Brain pericyte (primary cell): ENCODE measurements around the gene CBX5.
"Not testable (repeated sequence)": the region's sequence is repeated elsewhere in the genome, so short reads cannot be mapped to it uniquely, and the experiment has no call there.

Source experiments
- DNase-seq: peaks from one replicate; pipeline ENCODE4 v3.0.0-alpha.2; 2012; ENCODE audit warnings: low read depth, low spot score

The CBX5 gene

GRCh38 chr12:54265364-54265812 lies 14.5 kb downstream of the CBX5 start:
- DNase-seq: no peak

DNA sequence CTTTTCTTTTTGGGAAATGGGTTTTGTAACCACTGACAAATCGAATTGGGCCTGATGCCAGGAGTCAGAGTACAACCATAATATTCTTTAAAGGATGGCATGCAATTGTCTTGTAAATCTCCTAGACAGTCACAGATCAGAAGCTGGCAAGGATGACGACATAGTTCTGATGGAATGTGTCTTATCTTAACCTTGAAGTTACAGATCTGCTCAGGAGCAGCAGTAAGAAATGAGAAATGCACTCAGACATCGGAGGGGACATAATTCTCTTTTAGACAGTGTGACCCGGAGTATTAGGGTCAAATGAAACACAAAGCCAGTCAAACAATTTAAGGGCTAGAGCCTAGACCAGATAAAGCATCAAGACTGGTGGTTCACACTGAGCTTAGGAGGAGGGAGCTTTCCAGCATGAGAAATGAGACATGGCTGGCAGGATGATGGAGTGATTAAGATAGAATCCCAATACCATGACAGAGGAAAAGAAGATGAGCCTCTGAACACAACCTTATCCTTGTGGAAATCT lies 17.5 kb downstream of the CBX5 start:
- DNase-seq: no peak

- DNase-seq: no peak
Observed at GRCh38 chr12:54261815-54262402, 18.0 kb downstream of the CBX5 start.

DNA sequence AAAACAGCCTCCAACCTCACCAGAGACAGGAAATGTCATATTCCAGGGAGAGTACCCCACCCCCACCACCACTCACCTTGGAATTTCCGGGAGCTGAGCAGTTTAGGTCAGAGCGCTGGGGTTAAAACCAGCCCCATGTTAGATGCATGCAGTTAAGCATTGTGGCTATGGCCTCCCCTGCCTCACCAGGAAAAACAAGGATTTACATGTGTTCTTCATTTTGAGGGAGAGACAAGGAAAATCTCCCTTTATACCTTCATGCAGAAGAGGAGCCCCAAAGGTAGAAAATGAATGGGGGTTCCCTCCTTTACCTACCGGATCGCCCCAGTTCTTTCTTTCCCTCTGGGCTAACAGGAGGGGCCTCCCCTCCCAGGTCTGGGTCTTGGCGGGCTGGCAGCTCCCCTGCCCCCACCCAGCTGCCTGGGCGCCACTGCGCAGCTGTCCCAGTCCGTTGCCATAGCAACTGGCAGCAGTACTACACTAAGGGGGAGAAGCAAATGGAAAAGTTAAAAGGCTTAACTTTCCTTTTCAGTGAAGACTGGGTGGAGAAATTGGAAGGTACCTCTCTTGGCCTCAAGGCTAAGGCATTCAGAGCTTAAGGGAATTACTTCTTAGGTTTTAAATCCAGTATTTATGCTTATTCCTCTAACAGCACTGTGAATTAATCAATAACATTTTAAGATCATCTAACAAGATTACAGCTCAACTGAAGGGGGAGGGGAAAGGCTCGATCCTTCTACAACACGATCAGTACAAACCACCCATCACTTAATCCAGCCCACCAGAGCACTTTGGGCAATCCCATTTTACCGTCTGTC lies 20.5 kb downstream of the CBX5 start:
- DNase-seq: peak; percentile 62

- peak; percentile 12 for DNase-seq
Observed at GRCh38 chr12:54258201-54258681, 21.7 kb downstream of the CBX5 start.

GRCh38 chr12:54257332-54257731 lies 22.6 kb downstream of the CBX5 start:
- no peak for DNase-seq

- no peak for DNase-seq
Observed at GRCh38 chr12:54253240-54253639, 26.7 kb downstream of the CBX5 start.

DNA sequence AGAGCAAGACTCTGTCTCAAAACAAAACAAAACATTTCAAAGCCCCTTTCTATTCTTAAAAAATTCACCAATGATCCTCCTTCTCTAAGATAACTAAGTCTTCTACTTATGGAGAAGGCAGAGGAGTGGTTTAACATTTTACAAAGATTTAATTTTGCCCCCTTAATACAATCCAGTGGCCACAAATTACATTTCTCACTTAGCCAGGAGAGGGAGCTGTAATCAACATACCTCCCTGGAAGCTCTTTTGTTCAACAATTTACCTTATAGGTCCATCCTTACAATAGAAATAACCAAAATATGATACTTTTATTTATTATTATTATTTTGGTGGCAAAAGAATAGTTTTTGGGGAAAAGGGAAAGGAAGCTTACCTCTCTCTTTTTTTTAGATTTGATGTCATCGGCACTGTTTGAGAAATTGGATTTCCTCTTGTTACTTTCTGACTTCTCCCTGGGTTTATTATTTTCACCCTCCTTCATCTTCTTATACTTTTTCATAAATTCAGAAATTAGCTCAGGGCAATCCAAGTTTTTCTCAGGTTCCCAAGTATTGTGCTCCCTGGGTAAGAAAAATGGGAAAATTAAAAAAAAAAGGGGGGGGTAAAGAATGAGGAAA lies 28.1 kb downstream of the CBX5 start:
- no peak for DNase-seq

DNA sequence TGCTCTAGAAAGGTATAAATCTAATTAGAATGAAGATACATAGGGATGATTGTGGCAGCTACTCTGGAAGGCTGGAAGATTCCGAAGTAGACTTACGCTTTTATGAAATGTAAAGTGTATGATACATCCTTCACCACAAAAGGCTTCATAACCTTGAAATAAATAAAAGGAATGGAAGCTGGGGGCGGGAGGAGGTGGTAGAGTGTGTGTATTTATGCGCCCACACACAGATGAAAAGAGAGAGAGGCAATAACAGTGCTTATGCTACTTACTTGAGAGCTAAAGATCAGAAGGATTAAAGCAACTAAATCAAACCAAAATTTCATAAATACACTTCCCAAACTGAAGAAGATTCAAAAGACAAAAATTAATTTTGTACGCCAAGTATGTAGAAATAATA lies 30.4 kb downstream of the CBX5 start:
- DNase-seq: no peak

- no peak for DNase-seq
Observed at GRCh38 chr12:54246011-54246641, 33.8 kb downstream of the CBX5 start.

- no peak for DNase-seq
Observed at GRCh38 chr12:54240971-54241588, 38.8 kb downstream of the CBX5 start.

DNA sequence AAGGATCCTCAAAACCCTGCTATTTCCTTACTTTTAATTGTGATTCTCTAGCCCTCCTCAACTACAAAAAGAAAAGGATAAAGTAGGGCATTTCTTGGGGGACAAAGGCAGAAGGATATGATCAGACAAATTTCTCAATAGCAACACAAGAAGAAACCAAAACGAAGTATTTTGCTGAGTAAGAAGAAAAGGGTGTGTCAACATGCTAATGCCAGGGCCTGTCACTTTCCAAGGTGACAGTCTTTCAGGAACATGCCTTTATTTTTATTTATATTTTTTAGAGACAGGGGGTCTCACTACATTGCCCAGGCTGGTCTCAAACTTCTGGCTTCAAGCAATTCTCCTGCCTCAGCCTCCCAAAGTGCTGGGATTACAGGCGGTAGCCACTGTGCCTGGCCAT lies 39.8 kb downstream of the CBX5 start:
- DNase-seq: no peak

- no peak for DNase-seq
Observed at GRCh38 chr12:54239620-54240019, 40.3 kb downstream of the CBX5 start.

GRCh38 chr12:54238531-54238930 lies 41.4 kb downstream of the CBX5 start:
- DNase-seq: no peak

- DNase-seq: no peak
Observed at GRCh38 chr12:54232790-54233189, 47.1 kb downstream of the CBX5 start.

GRCh38 chr12:54231269-54231668 lies 48.7 kb downstream of the CBX5 start:
- not testable (repeated sequence) for DNase-seq

- no peak for DNase-seq
Observed at GRCh38 chr12:54230555-54230954, 49.4 kb downstream of the CBX5 start.

DNA sequence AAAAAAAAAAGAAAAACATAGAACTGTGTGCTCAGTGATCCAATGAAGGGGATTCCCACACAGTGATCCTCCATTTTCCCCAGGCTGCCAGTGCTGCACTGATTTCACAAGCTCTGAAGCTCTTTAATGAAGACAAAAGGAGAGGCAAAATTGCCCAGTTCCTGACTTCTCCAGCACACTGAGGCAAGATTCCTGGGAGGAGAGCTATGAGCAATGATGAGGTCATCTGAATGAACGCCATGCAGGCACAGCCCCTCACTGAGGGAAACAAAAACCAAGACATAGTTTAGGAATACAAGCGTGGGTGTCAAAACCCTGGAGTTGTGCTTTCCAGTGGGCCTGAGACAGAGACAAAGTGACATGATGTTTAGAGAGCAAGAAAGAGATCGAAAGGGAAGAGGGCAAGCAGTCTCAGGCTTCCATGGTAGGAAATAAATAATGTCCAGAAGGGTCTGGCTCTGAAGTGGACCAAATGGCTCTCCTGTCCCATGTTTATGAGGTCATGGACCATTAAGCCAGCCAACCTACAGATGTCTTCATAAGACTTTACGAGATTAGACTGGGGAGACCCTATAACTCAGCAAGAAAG lies 50.2 kb downstream of the CBX5 start:
- DNase-seq: peak; percentile 59

- DNase-seq: no peak
Observed at GRCh38 chr12:54228471-54228870, 51.5 kb downstream of the CBX5 start.

- not testable (repeated sequence) for DNase-seq
Observed at GRCh38 chr12:54227927-54228326, 52.0 kb downstream of the CBX5 start.

DNA sequence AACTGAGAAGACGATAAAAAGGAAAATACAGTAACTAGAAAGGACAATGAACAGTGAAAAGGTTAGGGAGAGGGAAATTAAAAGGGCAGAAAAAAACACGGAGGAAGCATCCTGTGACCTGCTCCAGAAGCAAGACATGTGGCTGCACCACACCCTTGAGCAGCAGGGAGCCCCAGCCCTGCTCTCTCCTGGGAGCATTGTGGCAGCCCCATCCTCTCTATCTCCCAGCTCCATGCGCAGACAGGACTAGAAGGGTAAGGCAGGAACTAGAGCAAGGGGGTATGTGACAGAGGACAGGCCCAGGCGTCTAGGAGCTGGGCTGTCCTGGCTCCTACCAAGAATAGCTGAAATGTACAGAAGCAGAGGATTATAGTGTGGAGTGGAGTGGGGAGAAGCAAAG lies 52.5 kb downstream of the CBX5 start:
- DNase-seq: no peak
